Embryonic facial prominence (tissue), 1 donor: Measurements from ENCODE around the gene HMGCLL1.
A peak's percentile ranks its signal among the peaks of the same experiment; 100 is the strongest.

Experiments used
- DNase-seq: peaks from one replicate; pipeline ENCODE4 v3.0.0-alpha.2; 2016; ENCODE audit errors: extremely low spot score

HMGCLL1 gene

DNA sequence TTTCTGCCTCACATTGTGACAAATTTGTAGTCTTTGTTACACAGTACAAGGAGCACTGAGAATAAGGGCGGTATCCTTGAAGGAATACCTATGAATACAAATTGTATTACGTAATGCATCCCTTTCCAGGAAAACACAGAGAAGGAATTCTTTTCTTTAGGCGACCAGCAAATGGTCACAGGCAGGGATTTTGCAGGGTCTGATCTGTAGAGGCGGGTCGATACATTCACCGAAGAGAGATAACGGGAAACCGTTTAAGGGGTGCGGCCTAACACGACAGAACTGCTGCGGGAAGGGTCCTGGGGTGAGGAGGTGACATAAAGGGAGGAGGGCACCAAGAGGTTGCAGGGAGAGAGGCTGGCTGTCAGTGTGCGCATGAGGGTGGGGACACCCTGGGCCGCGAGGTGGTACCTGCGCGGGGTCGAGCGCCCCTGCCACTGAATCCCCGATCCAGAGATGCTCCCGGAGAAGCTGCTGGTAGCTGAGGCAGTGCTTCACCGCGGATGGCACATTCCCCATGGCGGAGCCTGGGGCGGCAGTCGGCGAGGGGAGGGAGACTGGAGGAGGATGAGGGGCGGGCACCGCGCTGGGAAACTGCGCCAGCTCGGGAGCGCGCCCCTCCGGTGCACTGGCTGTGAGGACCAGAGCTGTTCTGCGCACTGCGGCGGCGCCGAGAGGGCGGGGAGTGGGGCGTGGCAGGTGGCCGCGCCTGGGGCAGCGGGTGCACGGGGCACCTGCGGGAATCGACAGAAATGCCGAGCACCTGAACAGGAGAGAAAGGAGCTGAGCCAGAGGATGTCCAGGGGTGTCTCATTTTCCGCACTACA is at the start of gene HMGCLL1:
TSS of gene HMGCLL1 (minus strand) at position 656 of the 827 bp plus-strand sequence. CDS start at position 519, 137 bp downstream.
- no peak for DNase-seq

DNA sequence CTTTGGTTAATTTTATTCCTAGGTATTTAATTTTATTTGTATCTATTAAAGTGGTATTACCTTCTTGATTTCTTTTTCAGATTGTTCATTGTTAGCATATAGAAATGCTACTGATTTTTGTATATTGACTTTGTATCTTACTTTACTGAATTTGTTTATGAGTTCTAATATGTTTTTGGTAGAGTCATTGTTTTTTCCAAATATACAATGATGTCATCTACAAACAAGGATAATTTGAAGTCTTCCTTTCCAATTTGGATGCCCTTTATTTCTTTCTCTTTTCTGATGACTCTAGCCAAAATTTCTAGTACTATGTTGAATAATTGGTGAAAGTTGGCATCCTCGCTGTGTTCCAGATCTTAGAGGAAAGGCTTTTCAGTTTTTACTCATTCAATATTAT is 43.0 kb upstream of the HMGCLL1 start:
- no peak for DNase-seq

DNA sequence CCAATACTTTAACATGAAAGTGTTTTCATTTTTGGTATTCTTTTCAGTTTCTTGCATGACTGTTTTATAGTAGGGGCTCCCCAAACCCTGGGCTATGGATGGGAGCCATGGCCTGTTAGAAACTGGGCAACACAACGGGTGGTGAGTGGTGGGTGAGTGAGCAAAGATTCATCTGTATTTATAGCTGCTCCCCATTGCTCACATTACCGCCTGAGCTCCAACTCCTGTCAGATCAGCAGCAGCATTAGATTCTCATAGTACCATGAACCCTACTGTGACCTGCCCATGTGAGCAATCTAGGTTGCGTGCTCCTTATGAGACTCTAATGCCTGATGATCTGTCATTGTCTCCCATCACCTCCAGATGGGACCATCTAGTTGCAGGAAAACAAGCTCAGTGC is 42.3 kb upstream of the HMGCLL1 start:
- no peak for DNase-seq

DNA sequence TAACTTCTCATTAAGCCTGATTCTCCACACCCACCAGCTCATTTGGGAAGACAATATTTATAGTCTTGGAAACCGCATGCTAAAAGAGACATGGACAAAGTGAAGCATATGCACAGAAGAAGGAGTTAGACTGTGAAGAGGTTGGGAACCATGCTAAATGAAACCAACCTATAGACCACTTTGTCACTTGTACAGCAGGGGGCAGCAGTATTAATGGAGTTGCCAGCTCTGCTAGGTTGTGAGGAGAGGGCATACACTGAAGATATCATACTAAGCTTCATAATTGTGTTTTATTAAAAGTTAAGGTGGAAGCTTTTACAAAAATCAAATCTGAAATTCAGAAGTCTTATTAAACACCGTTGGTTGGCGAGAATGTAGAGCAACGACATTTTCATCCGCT is 38.3 kb upstream of the HMGCLL1 start:
- no peak for DNase-seq

DNA sequence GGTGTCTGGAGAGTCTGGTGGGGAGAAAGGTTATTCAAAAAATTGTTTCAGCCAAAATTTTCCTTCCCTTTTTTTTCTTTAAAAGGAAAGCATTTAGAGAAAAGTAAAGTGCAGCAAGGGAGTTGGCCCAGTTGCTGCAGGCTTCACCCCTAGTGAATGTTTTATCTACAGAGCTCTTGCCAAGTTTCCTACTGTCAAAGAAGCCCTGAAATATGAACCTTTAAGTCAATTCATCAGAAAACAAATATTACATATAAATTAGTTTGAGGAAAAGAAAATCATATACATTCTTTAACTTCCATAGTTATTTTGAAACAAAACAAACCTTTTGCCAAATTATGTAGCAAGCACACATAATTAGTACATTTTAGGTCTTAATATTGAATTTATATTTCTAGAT is 25.0 kb upstream of the HMGCLL1 start:
- DNase-seq = no peak

DNA sequence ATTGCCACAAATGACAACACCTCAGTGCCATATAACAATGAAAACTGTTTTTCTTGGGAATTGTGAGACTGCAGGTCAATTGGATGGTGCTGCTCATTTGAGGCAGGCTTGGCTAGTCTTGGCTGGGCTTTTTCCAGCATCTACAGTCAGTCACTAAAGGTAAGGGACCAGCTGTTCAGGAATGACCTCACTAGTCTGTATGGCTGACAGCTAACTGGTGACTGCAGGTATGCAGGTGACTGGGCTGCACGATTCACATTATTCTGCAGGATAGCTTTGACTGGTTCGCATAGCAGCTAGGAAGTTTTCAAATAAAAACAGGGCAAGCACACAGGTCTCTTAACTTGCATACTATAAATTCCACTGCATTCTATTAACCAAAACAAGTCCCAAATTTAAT is 22.1 kb upstream of the HMGCLL1 start:
- no peak for DNase-seq

DNA sequence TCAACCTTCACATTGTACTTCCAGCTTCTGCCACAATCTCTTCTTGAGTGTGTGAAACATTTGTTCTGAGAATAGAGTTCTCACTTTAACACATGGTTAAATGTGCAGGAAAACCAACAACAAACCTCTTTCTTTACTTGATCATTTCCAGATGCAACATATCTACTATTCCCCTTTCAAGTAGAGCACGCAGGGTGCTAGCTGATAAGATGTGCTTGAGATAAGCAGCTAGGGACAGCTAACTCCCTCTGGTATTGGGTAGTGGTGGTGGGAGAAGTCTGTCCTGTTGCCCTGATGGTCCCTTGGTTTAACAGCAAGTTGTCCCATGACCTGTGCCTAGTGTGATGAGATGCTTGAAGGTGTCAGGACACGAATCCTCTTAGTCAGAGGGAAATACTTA is 15.4 kb upstream of the HMGCLL1 start:
- no peak for DNase-seq

DNA sequence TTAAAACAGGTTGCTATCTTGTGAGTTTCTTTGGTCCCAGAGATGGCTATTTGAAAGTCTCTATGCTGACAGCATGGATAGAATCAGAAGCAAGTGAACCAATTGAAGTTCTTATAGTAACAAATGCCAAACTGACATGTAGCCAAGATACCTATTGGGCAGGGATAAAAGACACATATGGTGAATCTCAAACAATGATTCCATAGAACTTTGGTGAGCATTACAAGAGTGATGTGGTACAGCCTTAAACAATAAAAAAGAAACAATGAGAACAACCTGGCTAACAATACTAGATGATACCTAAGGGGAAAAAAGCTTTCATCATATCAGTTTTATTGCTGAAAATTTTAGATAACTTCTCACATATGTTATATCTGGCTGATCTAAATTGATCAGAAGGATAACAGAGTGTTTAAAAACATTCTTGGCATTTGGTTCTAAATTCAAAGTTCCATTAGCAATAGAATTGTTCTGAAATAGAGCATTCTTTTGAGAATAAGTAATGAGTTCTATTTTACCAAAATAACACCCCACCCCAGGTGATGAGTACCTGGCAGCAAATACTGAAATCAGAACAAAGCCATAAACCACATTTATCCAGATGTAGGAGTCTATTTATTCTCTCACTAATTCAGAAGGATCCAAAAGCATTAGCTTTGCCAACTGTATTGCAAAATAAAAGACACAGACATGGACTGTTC is 5.8 kb upstream of the HMGCLL1 start:
- DNase-seq = no peak

DNA sequence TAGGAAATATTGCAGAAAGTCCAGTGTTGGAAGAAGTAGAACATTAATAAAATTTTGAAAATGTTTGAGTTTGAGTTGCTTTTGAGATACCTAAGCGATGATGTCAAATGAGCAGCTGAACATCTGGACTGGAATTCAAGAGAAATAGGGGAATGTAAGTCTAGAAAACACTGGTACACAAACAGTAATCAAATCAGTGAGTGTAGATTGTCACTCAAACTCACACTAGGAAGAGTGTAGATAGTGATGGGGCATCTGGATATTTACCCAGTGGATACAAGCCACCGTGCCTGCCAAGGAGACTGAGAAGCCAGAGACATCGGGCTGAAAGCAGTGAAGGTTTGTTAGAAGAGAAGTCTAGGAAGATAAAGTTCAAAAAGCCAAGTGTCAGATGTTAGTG is 2.2 kb downstream of the HMGCLL1 start:
- DNase-seq = no peak

DNA sequence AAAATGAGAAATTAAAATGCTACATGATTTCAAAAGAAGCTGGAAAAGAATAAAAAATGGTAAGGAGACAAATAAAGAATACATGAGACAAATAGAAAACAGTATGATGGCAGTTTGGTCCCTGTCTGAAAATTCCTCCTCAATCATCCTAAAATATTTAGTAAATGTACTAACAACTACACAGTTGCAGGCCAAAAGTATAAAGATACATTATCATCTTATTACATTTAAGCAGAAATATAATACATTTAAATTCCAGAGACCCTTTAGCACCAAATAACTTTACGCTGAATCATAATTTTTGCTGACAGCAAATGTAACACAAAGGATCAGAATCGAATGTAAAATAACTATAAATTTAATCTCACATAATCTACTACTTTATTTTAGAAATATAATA is 4.4 kb downstream of the HMGCLL1 start:
- no peak for DNase-seq

DNA sequence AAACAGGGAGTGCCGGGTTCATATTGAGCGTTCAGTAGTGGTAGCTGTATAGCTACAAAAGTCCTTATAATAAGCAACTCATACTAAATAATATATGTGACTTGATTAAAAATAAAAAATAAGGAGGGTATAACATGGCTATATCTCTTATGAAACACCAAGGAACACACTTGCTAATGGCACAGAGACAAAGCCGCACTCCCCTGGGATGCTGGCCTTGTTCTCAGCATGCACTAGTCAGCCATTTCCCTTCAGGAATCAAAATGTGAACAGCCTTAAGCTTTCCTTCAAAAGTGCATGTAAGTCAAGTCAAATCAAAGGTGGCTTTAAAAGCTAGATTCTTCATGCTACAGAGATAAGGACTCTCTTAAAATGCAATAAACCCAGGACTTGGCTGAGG is 9.4 kb downstream of the HMGCLL1 start:
- no peak for DNase-seq

DNA sequence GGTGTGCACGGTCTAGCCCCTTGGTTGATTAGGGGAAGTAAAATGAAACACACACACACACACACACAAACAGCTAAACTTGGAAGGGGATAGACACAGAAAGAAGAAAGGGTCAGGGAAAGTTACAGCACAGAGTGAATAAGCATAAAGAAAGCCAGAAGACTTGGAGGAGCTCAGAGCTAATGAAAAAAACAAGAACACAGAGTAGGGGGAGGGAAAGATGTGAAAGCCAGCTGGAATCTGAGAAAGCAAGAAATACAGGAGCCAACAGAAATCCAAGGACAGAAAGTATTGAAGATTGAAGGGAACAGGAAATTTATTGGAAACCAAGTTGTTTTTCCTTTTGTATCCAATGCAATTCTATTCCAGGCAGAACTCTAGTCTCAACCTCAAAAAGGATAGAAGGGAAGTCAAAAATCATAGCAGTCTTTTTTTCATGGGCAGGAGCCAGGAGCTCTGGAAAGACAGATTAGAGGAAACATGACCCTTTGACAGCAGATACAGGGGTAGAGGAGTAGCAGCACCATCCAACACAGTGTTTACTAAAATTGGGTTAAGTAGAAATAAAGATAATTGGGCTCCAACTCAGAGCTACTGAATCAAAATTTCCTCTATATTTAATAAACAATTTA is 10.1 kb downstream of the HMGCLL1 start:
- peak; percentile 74 for DNase-seq

DNA sequence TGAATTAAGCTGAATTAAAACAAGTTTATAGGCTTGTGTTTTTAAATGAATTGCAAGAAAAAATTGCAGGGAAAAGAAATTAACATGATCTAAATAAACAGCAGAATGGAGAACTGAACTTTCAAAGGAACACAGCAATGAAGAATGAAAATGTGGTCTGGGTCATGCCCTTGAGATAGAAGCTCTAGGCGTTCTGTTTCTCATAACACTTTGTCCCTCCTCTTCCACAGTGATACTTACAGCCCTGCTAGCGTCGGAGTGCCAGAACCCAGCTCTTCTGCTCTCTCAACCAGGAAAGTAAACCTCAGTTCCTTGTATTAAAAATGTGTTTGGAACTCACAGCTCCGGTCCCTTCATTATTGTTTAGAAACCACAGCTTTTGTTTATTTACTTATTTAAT is 11.4 kb downstream of the HMGCLL1 start:
- DNase-seq = no peak

DNA sequence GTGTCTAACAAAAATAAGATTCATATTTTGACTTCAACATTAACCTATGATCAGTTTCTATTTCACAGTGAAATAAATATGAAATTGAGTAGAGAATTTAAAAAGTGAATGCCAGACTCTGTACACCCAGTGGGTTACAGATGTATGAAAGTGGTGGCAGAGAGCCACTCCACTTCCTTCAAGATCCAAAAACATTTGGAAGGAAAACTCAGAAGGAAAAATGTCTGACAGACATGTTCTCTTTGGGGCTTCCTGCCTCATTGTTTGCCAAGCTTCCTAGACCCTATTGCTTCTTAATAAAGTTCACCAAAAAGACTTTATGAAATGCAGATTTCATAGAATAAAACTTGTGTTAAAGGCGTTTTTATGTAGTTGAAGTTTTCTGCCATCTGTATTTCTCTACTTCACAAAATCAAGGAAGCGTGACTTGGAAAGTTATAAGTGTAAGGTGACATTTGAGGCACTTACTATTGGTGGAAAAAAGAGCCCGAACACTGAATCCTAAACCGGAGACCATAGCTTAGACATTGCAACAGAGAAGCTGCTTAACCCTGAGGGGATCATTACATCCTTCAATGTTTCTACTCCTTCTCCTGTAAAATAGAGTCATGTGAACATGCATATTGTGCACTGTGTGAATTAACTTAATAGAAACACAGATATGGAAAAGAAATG is 12.8 kb downstream of the HMGCLL1 start:
- no peak for DNase-seq

DNA sequence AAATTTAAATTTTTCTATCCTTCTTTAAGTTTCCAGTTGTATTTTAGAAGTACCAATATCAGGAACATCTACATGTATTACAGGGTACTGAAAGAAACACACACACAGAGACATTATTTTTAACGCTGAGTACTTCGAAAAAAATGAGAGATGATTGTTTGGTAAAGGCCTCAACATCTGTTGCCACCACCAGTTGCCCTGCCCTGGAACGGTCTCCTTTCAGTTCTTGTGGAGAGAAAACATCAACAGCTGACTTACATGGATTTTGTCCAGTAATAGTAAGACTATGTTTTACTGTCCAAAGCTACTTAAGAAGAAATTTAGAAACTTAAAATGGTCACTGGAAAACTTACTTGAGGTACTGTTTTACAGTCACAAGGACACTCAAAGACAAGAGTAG is 16.7 kb downstream of the HMGCLL1 start:
- DNase-seq = no peak

DNA sequence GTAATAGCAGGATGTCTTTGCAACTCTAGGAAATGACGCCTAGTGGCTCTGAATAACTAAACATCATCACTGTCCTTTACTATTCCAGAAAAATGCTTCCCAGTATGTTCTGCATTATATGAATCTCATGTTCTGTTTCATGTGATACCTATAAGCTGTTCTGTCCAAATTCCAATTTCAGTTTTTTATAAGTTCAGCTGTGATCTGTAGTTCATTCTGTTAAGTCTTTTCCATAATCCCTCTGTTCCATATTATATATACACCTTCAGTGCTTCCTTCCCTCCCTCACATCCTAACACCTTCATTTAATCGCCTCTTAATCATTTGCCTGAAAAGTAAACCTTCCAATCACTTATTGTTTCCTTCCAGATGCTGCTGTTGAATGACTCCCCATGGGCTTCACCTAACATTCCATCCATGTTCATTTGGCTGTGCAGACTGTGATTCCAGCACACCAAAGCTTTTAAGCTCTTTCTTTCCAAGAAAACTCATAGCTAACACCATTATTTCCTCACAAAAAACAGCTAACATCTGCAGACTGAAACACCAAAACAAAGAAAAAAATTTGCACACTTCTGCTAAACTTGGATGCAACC is 18.6 kb downstream of the HMGCLL1 start:
- DNase-seq = no peak

DNA sequence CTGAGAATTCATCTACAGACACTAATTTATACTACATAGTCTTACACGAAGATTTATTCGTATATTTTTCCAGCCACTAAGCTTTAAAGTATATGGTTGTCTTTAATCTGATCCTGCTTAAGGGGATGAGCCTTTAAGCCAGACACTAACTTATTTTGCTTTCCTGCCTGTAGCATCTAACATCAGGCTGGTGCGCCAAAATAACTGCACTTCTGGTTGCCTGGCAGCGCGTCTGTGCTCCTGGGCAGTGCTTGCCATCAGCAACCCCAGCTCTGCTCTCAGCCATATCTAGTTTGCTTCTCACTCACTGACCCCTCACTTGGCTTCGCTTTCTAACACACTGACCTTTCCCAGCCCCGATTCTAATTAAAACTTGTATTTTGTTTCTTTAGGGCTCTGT is 21.8 kb downstream of the HMGCLL1 start:
- no peak for DNase-seq

DNA sequence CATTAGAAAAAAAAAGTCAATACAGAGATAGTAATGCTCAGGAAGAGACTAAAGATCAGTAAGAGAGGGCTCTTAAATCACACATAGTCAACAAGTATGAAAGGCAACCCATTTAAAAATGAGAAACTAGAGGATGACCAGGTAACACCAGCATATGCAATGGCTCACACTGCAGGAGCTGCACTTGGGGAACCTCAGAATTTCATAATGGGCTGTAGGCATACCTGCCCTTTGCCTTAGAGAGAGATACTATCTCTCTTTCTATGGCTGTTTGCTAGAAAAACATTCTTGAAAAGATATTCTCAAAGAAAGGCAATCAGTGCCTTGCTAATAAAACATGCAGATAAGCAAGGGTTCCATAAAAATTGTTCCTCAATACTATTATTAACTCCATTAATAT is 33.2 kb downstream of the HMGCLL1 start:
- no peak for DNase-seq

DNA sequence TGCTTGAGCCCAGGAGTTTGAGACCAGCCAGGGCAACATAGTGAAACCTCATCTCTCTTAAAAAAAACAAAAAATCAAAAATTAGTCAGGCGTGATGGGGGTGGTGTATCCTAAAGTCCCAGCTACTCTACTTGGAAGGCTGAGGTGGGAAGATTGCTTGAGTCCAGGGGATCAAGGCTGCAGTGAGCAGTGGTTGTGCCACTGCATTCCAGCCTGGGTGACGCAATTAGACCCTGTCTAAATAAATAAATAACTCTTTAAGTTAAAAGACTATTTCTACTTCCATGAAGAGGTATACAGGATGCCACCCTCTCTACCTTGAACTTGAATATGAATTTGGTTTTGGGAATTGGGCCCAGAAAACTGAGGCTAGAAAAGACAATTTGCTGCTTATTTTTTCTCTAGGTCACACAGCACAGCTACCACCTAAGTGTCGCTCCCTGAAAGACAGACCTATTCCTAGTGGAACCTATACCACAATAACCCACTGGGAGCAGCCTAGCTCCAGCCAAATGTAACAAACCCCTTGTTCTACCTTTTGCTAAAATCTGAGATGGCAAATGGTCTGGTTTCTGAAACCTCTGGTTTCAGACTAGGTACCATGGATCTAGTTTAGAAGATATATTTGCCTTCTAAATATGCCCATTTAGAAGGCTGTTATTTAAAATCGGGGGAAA is 35.2 kb downstream of the HMGCLL1 start:
- no peak for DNase-seq

DNA sequence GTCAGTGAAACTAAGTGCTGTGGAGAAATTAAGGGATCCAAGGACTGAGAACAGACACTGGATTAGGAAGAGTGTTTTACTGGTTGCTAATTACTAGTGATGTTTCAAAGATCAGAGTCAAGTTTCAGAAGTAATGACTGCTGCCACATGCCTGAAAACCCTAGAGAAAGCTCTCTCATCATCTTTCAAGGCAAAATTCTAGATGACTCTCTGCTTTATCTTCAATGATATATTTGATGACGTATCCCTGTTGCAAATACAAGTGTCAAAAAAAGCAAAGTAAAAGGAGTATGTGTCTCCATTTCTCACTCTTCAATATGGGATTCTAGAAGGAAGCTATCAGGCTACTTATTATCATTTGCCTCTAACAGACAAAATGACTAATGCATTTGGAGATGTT is 38.0 kb downstream of the HMGCLL1 start:
- no peak for DNase-seq

DNA sequence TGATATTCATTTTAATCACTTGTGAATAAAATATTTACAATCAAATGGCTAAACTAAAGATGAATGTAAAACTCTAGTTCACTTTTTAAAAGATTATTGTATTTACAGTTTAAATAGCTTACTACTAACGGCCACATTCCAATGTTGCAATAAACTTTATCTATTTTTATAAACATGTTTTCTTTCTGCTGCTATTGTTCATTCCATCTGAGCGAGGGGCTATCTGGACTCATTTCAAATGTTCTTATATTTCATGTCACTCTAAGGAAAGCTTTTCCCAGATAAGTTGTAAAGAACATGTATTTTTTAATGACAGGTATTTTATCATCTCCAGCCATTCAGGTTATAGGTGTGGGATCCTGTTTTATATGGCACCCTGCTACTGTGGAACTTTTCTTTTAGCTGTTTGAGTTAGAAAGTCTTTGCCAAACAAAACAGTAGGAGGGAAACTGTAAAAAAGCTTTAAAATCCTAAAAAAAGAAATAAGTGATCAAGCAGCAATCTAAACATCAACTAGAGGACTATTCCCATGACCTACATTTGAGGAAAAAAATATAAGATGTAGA is 42.5 kb downstream of the HMGCLL1 start:
- no peak for DNase-seq
